Adrenal gland (tissue), 12 donors: Measurements from ENCODE around the gene FAM53B. TPM values are rescaled to one million over a fixed set of nuclear protein-coding genes. Genes with fewer than 3 reads are reported as not detected.
A peak's percentile ranks its signal among the peaks of the same experiment; 100 is the strongest.

Source experiments
- DNase-seq, 7 donors: peaks; one replicate each; pipeline ENCODE4 v3.0.0-alpha.2; 2019 to 2020
- H3K27ac ChIP-seq, 5 donors: fragments of 200-600 bp; sonication (generic) in 4 of 5; 1 replicate in 3 of 5; 2 replicates in 2 of 5; pipeline versions ENCODE4 v1.5.1 to v1.8.0; 2016 to 2020; ENCODE audit warnings: mild to moderate bottlenecking in 1 of 5
- H3K27me3 ChIP-seq: fragments of 200-600 bp; 2 replicates; pipeline ENCODE4 v1.8.0; 2021
- H3K36me3 ChIP-seq, 2 donors: fragments of 200-600 bp; replicated peaks in 1 of 2; 1 replicate in 1 of 2; 2 replicates in 1 of 2; pipeline versions ENCODE4 v1.5.1 to v1.8.0; 2018 to 2022
- H3K4me1 ChIP-seq, 2 donors: fragments of 200-600 bp; replicated peaks in 1 of 2; 1 replicate in 1 of 2; 2 replicates in 1 of 2; pipeline versions ENCODE4 v1.5.1 to v1.8.0; 2018 to 2021
- H3K4me3 ChIP-seq, 4 donors: fragments of 200-600 bp; sonication (generic) in 3 of 4; one replicate each; pipeline ENCODE4 v1.5.1; 2016 to 2018
- H3K9me3 ChIP-seq, 3 donors: fragments of 200-600 bp; sonication (generic) in 1 of 3; replicated peaks in 1 of 3; 1 replicate in 2 of 3; 2 replicates in 1 of 3; pipeline versions ENCODE4 v1.5.1 to v1.8.0; 2016 to 2021
- POLR2A ChIP-seq, 2 donors: fragments of 450-650 bp; IDR thresholded peaks; one replicate each; pipeline ENCODE4 v1.6.1; 2017; ENCODE audit warnings: antibody characterized with exemption in 2 of 2, mild to moderate bottlenecking in 2 of 2, moderate library complexity in 1 of 2
- WGBS, 4 donors: extraction: QIAGEN DNeasy Blood & Tissue Kit in 2 of 4; methylation state at CpG; one replicate each; pipeline versions ENCODE4 v1.1.5 to v1.1.7; 2013 to 2017; 5-methylcytosine and 5-hydroxymethylcytosine counted together
- intact Hi-C, 2 donors: fragments of 100-400 bp; cut with DNase I; formaldehyde crosslinking; loops; one replicate each; pipeline versions ENCODE4 v1.14.1 to v1.15.0; 2022 to 2023
- polyA plus RNA-seq, 3 donors: library from polyadenylated mRNA; stranded (reverse); fragments of 200-250 nt in 2 of 3; fragments of 350-450 nt in 1 of 3; fragmentation: Illumina TruSeq in 1 of 3; extraction: RNeasy Lipid Tissue Mini Kit (QIAGEN cat#74804) in 1 of 3; gene quantifications; one replicate each; pipeline ENCODE4 v1.2.3, GENCODE V29; 2013 to 2014
- total RNA-seq, 9 donors: library from RNA; depleted of rRNA in 4 of 9; stranded (reverse); fragments of >200 nt in 4 of 9; fragments of 120-200 nt in 1 of 9; fragmentation: NEBNext Ultra II Directional in 1 of 9; extraction: Animal tissue kit (Norgen Biotek cat#: 25700) in 1 of 9; gene quantifications; one replicate each; pipeline versions ENCODE4 v1.1.0 to v1.2.4, GENCODE V29; 2013 to 2023
- TF ChIP-seq, protein P1 (sequence below), 6 experiments: fragments of 450-650 bp in 4 of 6; fragments of 200-600 bp in 2 of 6; sonication (generic) in 1 of 6; IDR thresholded peaks; 1 replicate in 5 of 6; 2 replicates in 1 of 6; pipeline versions ENCODE4 v1.5.1 to v1.8.0; 2016 to 2021; ENCODE audit warnings: antibody characterized with exemption in 6 of 6, mild to moderate bottlenecking in 2 of 6, moderate library complexity in 1 of 6
- donor health status: healthy with polysubstance abuse.
- donor health status: Bipolar disorder and iron deficiency.
- donor health status: DM: yes; HTN: yes; CAD: no.
- donor health status: DM: no; HTN: no; CAD: no.
- donor health status: DM: no; HTN: no; CAD: no.
- donor health status: DM: yes; HTN: yes; CAD: no.

The FAM53B gene
- total and polyA plus RNA-seq, 12 donors: 15.1 to 90.9 (median 65.5) TPM

DNA sequence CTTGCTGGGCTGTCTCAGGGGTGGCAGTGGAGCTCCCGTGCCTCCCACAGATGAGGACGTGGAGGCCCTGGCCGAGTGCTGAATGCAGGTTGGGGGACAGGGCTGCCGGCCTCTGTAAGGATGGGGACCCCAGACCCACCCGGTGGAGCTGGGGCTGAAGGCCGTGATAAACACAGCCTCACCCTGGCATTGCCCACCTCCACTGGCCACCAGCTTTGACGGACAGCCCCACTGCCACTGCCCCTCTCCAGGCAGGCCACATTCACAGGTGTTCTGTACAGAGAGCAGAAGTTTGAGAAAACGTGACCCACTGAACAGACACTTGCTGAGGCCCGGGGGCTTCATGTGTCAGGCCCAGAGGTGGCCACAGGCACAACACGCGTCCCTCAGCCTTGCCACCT, 156.4 kb downstream of the FAM53B start:
- Histone ChIP-seq H3K9me3 (no peaks in the 10 kb centered on the region), H3K4me3 (no peak overlapping the region), H3K27me3 (no peaks in the 10 kb centered on the region), H3K4me1 (peaks cover 19 to 24% of the 10 kb centered on the region in 2 donors), H3K27ac (no peak overlapping the region), H3K36me3 (no peaks in the 10 kb centered on the region)
- TF ChIP-seq, protein P1, sequence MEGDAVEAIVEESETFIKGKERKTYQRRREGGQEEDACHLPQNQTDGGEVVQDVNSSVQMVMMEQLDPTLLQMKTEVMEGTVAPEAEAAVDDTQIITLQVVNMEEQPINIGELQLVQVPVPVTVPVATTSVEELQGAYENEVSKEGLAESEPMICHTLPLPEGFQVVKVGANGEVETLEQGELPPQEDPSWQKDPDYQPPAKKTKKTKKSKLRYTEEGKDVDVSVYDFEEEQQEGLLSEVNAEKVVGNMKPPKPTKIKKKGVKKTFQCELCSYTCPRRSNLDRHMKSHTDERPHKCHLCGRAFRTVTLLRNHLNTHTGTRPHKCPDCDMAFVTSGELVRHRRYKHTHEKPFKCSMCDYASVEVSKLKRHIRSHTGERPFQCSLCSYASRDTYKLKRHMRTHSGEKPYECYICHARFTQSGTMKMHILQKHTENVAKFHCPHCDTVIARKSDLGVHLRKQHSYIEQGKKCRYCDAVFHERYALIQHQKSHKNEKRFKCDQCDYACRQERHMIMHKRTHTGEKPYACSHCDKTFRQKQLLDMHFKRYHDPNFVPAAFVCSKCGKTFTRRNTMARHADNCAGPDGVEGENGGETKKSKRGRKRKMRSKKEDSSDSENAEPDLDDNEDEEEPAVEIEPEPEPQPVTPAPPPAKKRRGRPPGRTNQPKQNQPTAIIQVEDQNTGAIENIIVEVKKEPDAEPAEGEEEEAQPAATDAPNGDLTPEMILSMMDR (IDR thresholded peaks at IDR 0.05): no peak
- 91 to 93% (median 92%) methylated on average over 11 of the region's 11 CpGs for WGBS, 4 donors
- intact Hi-C loops: no loop called here
- DNase-seq: peak in 1 of 7 donors; percentile 16

DNA sequence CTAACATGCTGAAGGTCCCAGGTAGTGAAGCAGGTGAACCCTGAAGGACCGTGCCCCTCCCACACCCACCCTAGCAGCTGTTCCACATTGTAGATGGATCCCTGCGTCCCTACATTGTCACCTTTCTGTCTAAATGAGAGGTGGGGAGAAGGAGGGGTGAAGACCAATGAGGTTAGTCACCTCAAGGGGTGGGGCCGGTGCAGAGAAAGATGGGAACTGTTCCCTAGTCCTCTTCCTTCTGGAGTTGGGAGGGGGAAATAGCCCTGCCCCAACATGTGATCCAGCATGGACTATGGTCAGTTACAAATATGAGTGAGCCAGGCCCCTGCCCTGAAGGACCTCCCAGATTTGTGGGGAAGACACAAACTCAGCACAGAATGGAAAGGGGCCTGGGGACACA, 158.0 kb downstream of the FAM53B start:
- Histone ChIP-seq H3K27me3 (no peaks in the 10 kb centered on the region), H3K36me3 (no peaks in the 10 kb centered on the region), H3K27ac (no peak overlapping the region), H3K4me3 (no peak overlapping the region), H3K9me3 (no peaks in the 10 kb centered on the region), H3K4me1 (peaks cover 19 to 24% of the 10 kb centered on the region in 2 donors)
- intact Hi-C loops: no loop called here
- TF ChIP-seq, protein P1 (IDR thresholded peaks at IDR 0.05): no peak
- TF ChIP-seq POLR2A (IDR thresholded peaks at IDR 0.05): no peak
- peak in 1 of 7 donors; percentile 8 for DNase-seq
- 89 to 100% (median 96%) methylated on average over 3 of the region's 3 CpGs for WGBS, 4 donors

DNA sequence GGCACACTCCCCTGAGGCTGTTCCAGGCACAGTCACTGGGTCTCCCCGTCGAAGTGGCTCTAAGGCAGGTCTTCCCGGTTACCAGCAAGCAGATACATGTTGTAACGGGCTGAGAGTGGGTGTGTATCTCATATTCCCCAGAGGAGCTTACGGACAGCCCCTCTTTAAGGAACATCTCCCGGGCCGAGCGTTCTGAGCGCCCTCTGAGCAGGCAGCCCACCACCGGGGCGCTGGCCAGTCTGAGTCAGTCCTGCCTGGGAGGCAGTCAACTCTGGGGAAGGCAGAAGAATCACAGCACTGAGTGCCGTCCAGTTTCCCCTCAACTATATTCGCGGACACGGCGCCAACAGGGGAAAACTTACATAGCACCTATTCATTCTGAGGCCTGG, 165.2 kb downstream of the FAM53B start:
- no peaks in the 10 kb centered on the region for H3K9me3 ChIP-seq
- H3K4me3 ChIP-seq: no peak overlapping the region
- no peak overlapping the region for H3K27ac ChIP-seq
- 82 to 93% (median 87%) methylated on average over 8 to 16 of the region's 16 CpGs for WGBS, 4 donors
- DNase-seq: peak in 1 of 7 donors; percentile 14
- no peaks in the 10 kb centered on the region for H3K36me3 ChIP-seq
- H3K4me1 ChIP-seq: no peaks in the 10 kb centered on the region
- intact Hi-C loops: no loop called here
- TF ChIP-seq, protein P1 (IDR thresholded peaks at IDR 0.05): no peak
- no peak for TF ChIP-seq POLR2A (IDR thresholded peaks at IDR 0.05)
- no peaks in the 10 kb centered on the region for H3K27me3 ChIP-seq

DNA sequence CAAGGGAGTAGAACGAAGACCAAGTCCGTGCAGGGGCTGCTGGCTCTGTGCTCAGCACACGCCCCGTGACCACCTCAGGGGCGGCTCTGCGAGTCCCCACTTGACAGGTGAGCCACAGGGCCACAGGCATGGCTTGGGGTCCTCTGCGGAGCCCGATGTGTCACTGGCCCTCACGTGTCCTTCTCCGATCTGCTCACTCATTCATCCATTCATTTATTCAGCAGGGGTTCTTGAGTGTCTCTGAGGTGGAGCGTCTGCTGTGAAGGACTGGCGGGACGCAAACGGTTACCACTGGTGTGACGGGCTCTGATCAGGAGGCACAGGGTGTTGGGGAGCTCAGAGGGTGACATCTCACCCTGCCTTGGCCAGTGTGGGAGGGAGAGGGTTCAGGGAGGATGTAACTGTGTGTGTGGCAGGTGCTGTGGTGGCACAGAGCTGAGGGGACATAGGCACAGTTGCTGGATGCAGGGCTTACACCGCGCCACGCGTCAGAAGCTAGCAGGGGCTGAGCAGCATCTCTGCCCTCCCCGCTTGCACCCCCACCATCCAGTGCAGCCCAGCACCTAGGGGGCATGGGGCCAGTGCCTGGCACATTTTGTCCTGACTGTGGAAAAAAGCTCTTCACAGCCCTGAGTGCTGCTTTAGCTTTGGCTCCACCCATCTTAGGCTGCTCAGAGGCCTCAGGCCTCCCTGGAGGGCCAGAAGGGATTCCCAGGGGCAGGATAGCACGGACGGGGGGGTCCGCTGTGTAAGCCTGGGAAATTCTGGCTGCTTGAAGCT, 165.8 kb downstream of the FAM53B start:
- intact Hi-C loops: no loop called here
- Histone ChIP-seq H3K36me3 (no peaks in the 10 kb centered on the region), H3K4me1 (no peaks in the 10 kb centered on the region), H3K27me3 (no peaks in the 10 kb centered on the region), H3K4me3 (no peak overlapping the region), H3K27ac (no peak overlapping the region), H3K9me3 (no peaks in the 10 kb centered on the region)
- TF ChIP-seq, protein P1 (IDR thresholded peaks at IDR 0.05): no peak
- TF ChIP-seq POLR2A (IDR thresholded peaks at IDR 0.05): no peak
- DNase-seq: peak in 1 of 7 donors; percentile 7
- 87 to 94% (median 91%) methylated on average over 13 to 23 of the region's 23 CpGs for WGBS, 4 donors
